Kidney tubule cell (primary cell): ENCODE measurements around the gene ZSCAN10.

Source experiments
- DNase-seq: peaks from one replicate; pipeline ENCODE4 v3.0.0-alpha.2; 2018; ENCODE audit warnings: low spot score

Gene ZSCAN10

DNA sequence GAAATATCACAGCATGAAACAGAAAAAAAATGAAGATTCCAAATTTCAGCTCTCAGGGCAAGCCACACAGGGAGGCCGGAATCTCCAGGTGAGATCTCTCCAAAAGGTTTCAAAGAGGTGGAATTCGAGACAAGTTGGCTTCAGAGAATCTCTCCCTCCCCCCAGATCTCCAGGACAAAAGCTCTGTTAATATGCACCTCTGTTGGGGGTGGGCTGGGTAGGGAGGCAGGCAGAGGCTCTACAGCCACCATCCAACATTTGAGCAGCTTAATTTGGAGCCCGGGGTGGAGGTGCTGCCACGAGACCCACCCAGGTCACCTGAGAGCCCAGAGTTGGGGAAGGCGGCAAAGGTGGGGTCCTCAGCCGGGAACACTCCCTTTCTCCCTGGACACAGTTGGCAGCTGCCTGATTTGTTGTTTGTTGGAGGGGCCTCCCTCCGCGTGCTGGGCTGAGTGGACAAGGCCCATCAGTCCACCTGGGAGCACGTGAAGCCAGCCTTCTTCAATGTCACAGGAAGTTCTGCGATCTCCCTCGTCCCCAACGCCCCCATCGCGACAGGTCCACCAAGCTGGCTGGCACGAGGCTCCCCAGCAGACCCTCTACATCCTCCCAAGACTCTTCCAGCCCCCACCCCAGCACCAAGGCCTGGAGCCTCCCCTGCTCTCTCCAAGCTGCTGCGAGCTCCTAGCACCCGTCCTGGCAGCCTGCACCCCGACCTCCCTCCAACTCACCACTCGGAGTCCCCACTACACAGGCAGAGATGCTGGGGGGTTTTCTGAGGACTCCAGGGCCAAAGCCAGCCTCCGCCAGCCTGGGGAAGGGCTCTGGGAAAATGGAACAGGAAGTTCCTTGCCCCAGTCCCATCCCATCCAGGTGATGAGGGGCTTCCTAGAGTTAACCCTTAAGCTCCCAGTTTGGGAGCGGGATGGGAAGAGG is at the start of gene ZSCAN10:
TSS of gene ZSCAN10 (minus strand) at position 836 of the 936 bp plus-strand sequence. CDS start 6,357 bp downstream, outside the sequence.
- DNase-seq, result no peak

DNA sequence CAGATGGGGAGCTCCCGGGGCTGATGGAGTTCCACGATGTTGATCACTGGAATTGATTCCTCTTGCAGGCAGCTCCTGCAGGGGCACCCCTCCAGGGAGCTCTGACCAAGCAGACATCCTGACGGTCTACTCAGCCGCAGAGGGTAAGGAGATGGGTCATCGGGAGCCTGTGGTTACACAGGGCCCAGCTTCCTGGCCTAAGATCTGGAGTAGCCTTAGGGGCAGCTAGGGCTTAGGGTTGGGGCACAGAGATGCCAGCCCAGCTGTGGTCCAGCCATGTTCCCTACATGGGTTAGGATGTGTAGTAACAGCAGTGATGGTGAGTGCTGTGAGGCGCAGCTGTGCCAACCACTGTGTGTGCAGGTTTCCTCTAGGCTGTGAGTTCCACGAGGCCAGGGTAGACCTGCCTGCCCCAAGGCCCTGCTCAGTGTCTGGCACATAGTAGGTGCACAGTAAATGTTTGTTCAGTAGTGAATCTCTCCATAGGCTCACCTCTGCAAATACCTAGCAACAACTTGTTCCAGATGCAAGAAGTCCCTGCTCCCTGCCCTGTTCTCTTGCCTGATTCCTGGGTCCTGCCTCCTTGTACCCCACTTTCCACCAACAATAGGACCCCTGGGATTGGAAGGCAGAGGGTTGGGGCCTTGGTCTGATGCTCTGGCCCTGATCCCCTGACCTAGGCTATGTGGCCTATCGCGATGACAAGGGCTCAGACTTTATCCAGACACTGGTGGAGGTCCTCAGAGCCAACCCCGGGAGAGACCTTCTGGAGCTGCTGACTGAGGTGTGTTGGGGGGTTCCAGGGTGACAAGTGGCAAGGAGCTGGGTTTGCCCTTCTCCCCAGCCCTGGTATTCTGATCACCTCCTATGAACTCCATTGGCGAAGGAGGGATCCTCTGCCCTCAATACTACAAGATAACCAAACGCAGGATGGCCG is 49.4 kb upstream of the ZSCAN10 start:
- no peak for DNase-seq

DNA sequence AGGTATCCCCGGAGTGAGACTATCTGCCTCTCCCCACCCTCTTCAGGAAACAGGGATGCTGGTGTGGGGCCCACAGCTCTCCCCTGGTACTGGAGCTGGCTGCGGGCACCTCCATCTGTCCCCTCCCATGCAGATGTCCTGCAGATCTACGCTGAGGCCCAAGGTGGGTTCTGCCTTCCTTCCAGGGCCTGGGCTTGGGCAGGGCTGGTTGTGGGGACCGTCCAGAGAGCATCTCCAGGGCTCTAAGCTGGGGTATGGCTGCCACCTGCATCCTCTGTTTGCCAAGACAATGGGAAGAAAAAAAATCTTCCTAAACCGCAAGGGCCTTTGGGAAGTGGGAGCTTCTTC is 48.6 kb upstream of the ZSCAN10 start:
- no peak for DNase-seq

DNA sequence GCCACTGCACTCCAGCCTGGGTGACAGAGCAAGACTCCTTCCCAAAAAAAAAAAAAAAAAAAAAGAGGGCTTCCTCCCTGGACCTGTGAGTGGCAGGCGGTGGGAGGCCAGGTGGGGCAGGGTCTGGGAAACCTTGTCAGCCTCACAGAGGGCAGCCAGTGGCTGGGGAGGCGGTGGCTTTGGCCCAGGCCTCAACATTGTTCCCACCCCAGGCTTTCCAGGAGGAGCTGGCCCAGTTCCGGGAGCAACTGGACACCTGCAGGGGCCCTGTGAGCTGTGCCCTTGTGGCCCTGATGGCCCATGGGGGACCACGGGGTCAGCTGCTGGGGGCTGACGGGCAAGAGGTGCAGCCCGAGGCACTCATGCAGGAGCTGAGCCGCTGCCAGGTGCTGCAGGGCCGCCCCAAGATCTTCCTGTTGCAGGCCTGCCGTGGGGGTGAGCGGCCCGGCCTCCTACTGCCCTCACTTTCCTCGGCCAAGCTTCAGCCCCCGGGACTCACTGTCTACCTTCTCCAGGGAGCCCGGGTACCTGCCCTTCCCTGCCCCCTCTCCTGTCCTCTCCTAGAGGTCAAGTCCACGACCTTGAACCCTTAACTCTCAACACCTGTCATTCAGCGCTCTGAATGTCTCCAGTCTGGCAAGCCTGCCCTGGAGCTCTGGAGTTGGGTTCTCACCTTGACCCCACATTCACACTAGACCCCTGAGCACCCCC is 48.1 kb upstream of the ZSCAN10 start:
- no peak for DNase-seq

DNA sequence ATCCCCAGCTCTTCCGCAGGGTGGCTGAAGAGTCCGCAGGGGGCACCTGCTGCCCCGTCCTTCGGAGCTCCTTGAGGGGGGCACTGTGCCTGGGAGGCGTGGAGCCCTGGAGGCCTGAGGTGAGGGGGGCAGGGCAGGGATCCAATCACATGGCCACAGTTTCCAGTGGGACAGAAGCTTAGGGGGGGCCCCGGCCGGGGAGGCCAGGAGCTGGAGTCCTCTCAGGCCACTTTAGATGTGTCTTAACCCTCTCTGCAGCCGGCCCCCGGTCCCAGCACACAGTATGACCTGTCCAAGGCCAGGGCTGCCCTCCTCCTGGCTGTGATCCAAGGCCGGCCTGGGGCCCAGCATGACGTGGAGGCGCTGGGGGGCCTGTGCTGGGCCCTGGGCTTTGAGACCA is 46.6 kb upstream of the ZSCAN10 start:
- DNase-seq, result no peak

DNA sequence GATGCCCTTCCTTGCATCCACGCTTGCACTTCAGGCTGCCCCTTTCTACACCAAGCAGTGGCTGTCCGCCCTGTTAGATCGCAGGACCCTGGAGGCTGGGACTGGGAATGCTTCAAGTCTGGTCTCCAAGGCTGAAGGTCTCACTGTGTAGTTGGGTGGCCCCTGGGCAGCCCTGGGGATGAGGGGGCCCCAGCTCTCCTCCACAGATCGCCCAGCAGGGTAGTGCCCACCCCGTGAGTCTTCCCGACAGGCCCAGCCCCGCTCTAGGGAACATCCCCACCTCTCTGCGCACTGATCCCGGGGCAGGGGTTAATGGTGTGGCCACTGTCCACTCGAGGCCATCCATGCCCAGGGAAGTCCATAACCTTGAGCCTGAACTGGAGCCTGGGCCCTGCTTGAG is 46.1 kb upstream of the ZSCAN10 start:
- no peak for DNase-seq

DNA sequence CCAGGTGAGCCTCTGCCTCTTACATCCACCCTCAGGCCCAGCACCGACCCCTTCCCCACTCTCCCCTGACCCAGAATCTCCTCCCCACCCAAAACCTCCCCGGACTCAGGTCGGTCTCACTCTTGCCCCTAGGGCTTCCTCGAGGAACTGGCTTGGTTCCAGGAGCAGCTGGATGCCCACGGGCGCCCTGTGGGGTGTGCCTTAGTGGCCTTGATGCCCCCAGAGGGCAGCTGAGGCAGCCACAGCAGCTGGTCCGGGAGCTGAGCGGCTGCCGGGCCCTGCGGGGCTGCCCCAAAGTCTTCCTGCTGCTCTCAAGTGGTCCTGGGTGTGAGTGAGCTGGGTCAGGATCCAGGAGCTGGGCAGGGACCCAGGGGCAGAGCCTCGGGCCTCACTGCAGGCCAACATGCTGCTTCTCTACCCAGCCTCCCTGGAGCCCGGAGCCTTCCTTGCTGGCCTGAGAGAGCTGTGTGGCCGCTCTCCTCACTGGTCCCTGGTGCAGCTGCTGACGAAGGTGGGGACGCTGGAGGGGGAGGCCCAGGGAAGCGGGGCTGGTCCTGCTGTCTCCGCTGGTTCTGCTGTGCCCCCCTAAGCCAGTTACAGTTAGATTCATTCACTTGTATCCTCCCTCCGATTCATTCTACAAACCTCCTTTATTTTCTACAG is 45.4 kb upstream of the ZSCAN10 start:
- DNase-seq, result no peak

DNA sequence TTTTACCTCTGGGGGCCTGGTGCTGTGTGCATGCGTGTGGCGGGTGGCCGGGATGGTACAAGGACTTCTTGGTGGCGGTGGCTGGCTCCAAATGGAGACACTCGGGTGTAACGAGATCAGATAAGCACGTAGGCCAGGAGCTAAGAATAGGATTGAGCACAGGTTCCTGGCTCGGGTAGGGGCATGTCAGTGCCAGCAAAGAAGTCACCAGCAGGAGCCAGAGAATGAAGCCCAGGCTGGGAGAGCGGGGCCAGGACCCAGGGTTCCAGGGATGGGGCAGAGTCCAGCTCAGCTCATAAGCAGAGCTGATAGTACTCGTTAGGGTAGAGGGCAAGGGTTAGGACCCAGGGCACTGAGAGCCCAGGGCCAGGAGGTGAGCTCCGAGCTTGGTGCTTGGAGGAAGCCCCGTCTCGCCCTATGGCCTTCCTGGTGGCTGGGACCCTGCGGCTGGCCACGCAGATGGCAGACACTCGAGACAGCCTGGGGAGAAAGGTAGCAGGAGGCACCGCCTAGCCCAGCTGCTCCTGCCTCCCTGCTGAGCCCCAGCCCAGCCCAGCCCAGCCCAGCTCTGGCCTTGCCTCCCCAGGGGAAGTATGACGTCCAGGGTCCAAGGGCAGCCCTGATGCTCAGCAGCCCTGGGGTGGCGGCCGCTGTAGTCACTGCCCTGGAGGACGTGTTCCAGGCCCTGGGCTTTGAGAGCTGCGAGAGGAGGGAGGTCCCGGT is 44.7 kb upstream of the ZSCAN10 start:
- DNase-seq, result no peak

DNA sequence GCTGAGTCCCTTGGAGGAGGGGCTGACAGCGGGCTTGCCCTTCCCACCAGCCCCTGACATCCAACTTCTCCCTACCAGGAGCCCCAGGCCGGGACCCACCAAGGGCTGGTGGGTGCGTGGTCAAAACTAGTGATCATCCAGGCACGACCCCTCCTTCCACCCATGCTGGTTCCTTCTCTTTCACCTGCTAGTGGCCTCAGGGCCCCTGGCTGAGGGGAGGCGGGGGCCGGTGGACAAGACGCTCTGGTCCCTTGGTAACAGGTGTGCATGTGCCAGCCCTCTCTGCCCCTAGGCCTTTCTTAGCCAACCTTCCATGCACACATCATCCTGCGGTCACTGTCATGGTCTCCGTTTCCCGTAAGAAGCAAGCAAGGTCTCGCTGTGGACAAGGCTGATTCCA is 44.1 kb upstream of the ZSCAN10 start:
- DNase-seq, result no peak

DNA sequence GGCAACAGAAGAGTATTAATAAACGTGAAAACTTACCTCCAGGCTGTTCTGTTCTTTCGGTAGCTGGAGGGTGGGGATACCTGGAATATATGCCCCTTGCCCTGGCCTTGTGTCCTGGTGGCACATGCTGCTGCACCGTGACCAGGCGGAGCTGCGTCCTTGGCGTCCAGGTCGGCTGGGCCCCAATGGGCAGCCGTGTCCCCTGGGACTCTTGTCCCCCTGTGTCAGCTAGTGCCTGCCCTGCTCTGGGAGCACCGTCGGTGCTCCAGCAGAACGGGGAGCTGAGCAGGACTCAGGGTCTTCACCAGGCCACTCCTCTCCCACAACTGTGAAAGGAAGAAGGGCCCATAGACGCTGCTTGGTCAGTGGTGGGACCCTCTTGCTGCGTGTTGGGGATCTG is 43.7 kb upstream of the ZSCAN10 start:
- no peak for DNase-seq

DNA sequence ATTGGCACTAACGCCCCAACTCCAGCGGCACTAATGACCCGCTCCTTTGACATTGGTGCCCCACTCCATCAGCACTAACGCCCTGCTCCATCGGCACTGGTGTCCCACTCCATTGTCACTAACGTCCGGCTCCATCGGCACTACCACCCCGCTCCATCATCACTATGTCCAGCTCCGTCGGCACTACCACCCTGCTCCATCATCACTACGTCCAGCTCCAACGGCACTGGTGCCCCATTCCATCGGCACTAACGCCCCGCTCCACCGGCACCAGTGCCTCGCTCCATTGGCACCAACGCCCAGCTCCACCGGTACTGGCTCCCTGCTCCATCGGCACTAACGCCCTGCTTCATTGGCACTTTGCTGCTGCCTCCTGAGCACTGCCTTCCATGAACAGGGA is 43.2 kb upstream of the ZSCAN10 start:
- DNase-seq, result no peak

DNA sequence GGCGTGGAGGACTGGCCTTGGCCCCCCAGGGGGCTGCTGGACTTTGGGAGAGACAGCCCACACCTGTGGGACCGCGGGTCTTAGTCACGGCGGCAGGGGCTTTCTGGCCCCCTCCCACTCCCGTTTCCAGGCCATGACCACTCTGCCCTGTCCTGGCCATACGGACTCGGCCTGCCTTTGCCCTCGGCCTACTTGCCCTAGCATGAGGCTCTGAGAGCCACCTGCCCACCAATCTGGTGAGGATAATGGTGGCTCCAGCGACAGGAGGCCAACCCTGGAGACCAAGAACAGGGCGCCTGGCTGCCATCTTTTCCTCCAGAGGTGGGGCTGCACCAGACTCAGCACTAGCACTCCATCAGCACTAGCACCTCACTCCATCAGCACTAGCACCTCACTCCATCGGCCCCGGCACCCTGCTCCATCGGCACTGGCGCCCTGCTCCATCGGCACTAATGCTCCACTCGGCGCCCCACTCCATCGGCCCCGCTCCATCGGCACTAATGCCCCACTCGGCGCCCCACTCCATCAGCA is 42.8 kb upstream of the ZSCAN10 start:
- DNase-seq, result no peak

DNA sequence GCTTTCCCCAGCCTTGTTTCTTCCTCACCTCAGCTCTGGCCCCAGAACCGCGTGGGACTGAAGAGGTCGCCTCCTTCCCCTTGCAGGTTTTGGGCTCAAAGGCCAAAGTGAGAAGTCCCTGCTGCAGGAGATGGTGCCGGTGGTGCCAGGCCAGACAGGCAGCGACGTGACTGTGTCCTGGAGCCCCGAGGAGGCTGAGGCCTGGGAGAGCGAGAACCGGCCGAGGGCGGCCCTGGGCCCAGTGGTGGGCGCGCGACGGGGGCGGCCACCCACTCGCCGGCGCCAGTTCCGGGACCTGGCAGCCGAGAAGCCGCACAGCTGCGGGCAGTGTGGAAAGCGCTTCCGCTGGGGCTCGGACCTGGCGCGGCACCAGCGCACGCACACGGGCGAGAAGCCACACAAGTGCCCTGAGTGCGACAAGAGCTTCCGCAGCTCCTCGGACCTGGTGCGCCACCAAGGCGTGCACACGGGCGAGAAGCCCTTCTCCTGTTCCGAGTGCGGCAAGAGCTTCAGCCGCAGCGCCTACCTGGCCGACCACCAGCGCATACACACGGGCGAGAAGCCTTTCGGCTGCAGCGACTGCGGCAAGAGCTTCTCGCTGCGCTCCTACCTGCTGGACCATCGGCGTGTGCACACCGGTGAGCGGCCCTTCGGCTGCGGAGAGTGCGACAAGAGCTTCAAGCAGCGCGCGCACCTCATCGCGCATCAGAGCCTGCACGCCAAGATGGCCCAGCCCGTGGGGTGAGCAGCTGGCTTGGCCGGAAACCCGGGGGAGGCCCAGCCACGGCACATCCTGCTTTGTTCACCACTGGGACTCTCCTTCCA is 41.7 kb upstream of the ZSCAN10 start:
- DNase-seq, result no peak

DNA sequence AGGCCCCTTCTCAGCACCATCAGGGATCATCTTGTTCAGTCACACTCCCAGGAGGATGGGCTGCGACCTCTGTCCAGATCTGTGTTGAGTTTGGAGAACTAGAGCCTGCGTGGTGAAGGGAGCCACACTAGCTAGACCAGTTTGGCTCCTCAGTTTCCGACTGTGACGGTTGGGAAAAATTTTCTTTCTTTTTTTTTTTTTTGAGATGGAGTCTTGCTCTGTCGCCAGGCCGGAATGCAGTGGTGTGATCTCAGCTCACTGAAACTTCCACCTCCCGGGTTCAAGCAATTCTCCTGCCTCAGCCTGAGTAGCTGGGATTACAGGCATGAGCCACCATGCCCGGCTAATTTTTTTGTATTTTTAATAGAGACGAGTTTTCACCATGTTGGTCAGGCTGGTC is 40.5 kb upstream of the ZSCAN10 start:
- DNase-seq, result peak; percentile 54

DNA sequence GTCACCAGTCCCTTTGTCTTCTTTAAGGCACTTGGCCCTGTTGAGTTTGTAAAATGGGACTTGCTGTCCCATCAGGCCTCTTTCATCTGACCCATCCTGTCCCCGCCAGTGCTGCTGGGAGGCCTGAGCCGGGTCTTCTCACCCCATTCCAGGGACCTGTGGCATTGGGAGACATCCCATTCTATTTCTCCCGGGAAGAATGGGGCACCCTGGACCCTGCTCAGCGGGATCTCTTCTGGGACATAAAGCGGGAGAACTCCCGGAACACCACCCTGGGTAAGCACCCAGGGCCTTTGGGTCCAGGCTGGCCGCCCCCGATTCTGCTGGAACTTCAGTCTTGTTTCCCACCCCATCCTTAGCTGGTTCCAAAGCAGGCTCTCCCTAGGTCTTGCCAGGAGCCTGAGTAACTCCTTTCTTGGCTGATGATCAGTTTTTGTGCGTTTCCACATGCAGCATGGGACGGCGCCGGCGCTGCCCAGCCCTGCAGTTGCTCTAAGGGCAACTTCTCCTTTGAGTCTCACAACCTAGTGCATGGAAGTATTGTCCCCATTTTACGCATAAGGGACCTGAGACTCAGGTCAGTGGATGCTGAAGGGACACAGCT is 39.8 kb upstream of the ZSCAN10 start:
- no peak for DNase-seq

DNA sequence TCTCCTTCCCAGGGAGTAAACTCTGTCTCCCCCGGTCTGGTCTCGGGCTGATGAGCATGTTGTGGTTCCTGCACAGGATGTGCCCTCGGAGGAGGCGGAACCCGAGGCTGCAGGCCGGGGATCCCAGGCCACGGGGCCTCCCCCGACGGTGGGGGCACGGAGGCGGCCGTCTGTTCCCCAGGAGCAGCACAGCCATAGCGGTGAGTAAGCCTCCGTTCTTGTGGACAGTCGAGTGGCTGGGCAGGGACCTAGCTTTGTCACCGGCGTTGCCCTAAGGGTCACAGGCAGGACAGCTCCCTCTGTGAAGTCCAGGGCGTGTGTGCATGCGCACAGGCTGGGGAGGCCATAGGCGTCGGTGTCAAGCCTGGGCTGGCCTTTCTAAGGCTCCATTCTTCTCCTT is 39.2 kb upstream of the ZSCAN10 start:
- no peak for DNase-seq

DNA sequence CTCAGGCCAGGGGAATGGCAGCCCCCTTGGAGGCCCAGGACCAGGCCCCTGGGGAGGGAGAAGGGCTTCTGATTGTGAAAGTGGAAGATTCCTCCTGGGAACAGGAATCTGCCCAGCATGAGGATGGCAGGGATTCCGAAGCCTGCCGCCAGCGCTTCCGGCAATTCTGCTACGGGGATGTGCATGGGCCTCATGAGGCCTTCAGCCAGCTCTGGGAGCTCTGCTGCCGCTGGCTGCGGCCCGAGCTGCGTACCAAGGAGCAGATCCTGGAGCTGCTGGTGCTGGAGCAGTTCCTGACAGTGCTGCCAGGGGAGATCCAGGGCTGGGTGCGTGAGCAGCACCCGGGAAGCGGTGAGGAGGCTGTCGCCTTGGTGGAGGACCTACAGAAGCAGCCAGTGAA is 38.2 kb upstream of the ZSCAN10 start:
- DNase-seq, result no peak

DNA sequence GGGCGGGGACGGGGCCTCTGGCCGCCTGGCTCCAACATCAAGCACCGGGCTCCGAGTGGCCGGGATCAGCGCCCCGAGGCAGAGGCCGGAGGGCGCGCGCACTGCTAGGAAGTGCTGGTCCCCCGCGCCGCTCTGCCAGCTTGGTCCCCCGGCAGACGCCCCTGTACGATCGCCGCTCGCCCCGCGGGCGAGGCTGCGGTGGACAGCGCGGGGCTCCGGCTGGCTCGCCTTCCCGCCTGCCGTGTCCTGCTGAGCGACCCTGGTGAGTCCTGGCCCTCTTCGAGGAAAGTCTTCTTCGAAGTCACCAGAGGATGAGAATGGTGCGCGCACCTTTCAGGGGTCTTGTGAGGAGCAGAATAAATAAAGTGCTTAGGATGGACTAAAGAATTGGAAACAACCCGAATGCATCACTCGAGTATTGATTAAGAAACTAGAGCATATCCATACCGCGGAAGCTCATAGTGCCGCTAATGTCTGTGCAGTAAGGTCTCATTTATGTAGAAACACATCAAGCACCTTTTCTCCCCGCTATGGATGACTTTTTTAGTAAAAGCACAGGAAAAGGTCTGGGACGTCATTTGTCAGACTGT is 36.1 kb upstream of the ZSCAN10 start:
- DNase-seq, result no peak
